Endothelial cell of umbilical vein (primary cell): ENCODE data around the gene ZDHHC24.

ENCODE experiments used
- MYC ChIP-seq: IDR thresholded peaks from one replicate; pipeline ENCODE4 v1.6.1; 2011; ENCODE audit warnings: mild to moderate bottlenecking, low read depth, low read length
- TF ChIP-seq, protein P1 (sequence below), 2 donors: IDR thresholded peaks; 1 replicate in 1 of 2; 2 replicates in 1 of 2; pipeline ENCODE4 v1.5.1; 2011; ENCODE audit warnings: low read length in 2 of 2, mild to moderate bottlenecking in 2 of 2, moderate library complexity in 2 of 2, control low read depth in 1 of 2, inconsistent platforms in 1 of 2, low read depth in 1 of 2; ENCODE audit not compliant: insufficient read depth in 1 of 2; ENCODE audit errors: extremely low read depth in 1 of 2

DNA sequence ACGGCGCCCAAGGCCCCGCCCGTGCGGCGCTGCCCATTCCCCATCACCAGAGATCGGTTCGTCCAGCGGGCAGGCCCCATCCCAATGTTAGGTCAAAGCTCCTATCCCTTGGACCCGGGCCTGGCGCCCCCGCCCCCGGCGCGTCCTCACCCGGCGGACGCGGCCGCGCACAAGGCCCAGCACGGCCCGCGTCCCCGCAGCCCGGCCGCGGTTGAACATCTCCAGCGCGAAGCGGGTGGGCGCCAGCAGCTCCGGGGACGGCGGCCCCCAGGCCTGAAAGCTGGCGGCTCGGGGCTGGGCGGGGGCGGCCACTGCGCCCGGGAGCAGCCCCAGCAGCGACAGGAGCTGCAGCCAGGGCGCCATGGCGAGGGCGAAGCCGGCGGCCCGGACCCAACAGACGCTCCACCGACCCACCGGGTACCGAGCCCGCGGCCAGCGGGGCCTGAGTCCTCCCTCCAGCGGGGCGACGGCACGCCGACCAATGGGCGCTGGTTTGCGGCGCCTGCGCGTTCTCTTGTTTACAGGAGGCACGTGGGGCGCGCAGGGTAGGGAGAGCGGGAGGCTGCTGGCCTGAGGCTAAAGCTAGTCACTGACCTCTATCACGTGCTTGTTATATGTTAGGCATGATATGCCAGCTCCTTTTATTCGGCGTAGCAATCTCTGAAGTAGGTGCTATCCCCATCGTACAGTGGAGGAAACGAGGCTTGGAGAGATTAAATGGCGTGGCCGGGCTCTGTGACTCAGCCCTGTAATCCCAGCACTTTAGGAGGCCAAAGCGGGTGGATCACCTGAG is 22.5 kb upstream of the ZDHHC24 start, which contains the start of gene CTSF:
- TF ChIP-seq, protein P1, sequence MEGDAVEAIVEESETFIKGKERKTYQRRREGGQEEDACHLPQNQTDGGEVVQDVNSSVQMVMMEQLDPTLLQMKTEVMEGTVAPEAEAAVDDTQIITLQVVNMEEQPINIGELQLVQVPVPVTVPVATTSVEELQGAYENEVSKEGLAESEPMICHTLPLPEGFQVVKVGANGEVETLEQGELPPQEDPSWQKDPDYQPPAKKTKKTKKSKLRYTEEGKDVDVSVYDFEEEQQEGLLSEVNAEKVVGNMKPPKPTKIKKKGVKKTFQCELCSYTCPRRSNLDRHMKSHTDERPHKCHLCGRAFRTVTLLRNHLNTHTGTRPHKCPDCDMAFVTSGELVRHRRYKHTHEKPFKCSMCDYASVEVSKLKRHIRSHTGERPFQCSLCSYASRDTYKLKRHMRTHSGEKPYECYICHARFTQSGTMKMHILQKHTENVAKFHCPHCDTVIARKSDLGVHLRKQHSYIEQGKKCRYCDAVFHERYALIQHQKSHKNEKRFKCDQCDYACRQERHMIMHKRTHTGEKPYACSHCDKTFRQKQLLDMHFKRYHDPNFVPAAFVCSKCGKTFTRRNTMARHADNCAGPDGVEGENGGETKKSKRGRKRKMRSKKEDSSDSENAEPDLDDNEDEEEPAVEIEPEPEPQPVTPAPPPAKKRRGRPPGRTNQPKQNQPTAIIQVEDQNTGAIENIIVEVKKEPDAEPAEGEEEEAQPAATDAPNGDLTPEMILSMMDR (IDR thresholded peaks at IDR 0.05; ENCODE audit: extremely low read depth in 1 of 2, insufficient read depth in 1 of 2, low read depth in 1 of 2, low read length in 2 of 2) = no peak
- no peak for TF ChIP-seq MYC
